Smooth muscle cell (in vitro differentiated cells): ENCODE measurements around the gene NARS2. TPM values are rescaled to one million over a fixed set of nuclear protein-coding genes. Genes with fewer than 3 reads are reported as not detected.
"Not testable (repeated sequence)": the region's sequence is repeated elsewhere in the genome, so short reads cannot be mapped to it uniquely, and the experiment has no call there.

Experiments
- DNase-seq: peaks from one replicate; lab custom pipeline; 2025; ENCODE audit not compliant: unreplicated experiment; lab: John Stamatoyannopoulos, UW
- H2AFZ ChIP-seq: fragments of 200-600 bp; sonication (generic); 2 replicates; pipeline ENCODE4 v1.6.0; 2016; ENCODE audit warnings: antibody characterized with exemption, low read depth, mild to moderate bottlenecking
- H3F3A ChIP-seq: fragments of 200-600 bp; sonication (generic); 2 replicates; pipeline ENCODE4 v1.6.0; 2017; ENCODE audit warnings: antibody characterized with exemption, low read depth
- H3K27ac ChIP-seq: fragments of 200-600 bp; sonication (generic); 2 replicates; pipeline ENCODE4 v1.5.1; 2016; ENCODE audit warnings: low read depth, mild to moderate bottlenecking
- H3K27me3 ChIP-seq: fragments of 200-600 bp; sonication (generic); 2 replicates; pipeline ENCODE4 v1.6.1; 2016; ENCODE audit warnings: low read depth, mild to moderate bottlenecking
- H3K36me3 ChIP-seq: fragments of 200-600 bp; sonication (generic); 2 replicates; pipeline ENCODE4 v1.5.1; 2016; ENCODE audit warnings: low read depth
- H3K4me1 ChIP-seq: fragments of 200-600 bp; sonication (generic); 2 replicates; pipeline ENCODE4 v1.5.1; 2016; ENCODE audit warnings: low read depth
- H3K4me2 ChIP-seq: fragments of 200-600 bp; sonication (generic); 2 replicates; pipeline ENCODE4 v1.6.0; 2016; ENCODE audit warnings: mild to moderate bottlenecking
- H3K4me3 ChIP-seq: fragments of 200-600 bp; sonication (generic); 2 replicates; pipeline ENCODE4 v1.5.1; 2016; ENCODE audit warnings: mild to moderate bottlenecking
- H3K79me2 ChIP-seq: fragments of 200-600 bp; sonication (generic); 2 replicates; pipeline ENCODE4 v1.6.0; 2016; ENCODE audit warnings: low read depth, mild to moderate bottlenecking
- H3K9ac ChIP-seq: fragments of 200-600 bp; sonication (generic); 2 replicates; pipeline ENCODE4 v1.6.0; 2016; ENCODE audit warnings: low read depth
- H3K9me3 ChIP-seq: fragments of 200-600 bp; sonication (generic); replicated peaks from 2 replicates; pipeline ENCODE4 v1.5.1; 2016; ENCODE audit warnings: low read depth
- H4K20me1 ChIP-seq: fragments of 200-600 bp; sonication (generic); 2 replicates; pipeline ENCODE4 v1.6.0; 2016; ENCODE audit warnings: low read depth
- WGBS: methylation state at CpG from one replicate; pipeline ENCODE4 v1.1.7; 2016; ENCODE audit warnings: low lambda C conversion rate; 5-methylcytosine and 5-hydroxymethylcytosine counted together
- polyA plus RNA-seq: library from polyadenylated mRNA; unstranded; fragments of >200 nt; fragmentation: Nextera tagmentation; extraction: Ambion mirVana; gene quantifications from 2 replicates; pipeline ENCODE4 v1.2.1, GENCODE V29; 2016
- total RNA-seq: library from RNA; depleted of rRNA; stranded (reverse); fragments of >200 nt; gene quantifications from 2 replicates; pipeline ENCODE4 v1.2.3, GENCODE V29; 2014
- TF ChIP-seq, protein P1 (sequence below): fragments of 200-600 bp; sonication (generic); IDR thresholded peaks from 2 replicates; pipeline ENCODE4 v1.5.1; 2017; ENCODE audit warnings: borderline replicate concordance, mild to moderate bottlenecking, antibody characterized with exemption; ENCODE audit not compliant: insufficient read depth, poor library complexity, severe bottlenecking

The NARS2 gene
- total and polyA plus RNA-seq, 2 experiments from 2014 or later: 12.2 to 17.4 TPM

DNA sequence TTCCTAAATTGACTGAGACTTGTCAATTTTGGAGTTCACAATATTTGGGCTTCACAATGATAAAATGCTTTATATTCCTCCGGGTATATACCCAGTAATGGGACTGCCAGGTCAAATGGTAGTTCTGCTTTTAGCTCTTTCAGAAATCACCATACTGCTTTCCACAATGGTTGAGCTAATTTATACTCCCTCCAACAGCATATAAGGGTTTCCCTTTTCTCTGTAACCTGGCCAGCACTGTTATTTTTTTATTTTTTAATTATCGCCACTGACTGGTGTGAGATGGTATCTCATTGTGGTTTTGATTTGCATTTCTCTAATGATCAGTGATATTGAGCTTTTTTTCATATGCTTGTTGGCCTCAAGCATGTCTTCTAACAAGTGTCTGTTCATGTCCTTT is 21.8 kb downstream of the NARS2 start:
- Histone ChIP-seq H3K4me3 (no peak overlapping the region), H3K36me3 (peaks cover 5% of the 10 kb centered on the region), H3K9me3 (no peaks in the 10 kb centered on the region), H3K27ac (no peak overlapping the region), H2AFZ (no peak overlapping the region), H3K4me1 (peaks cover 26% of the 10 kb centered on the region), H3K79me2 (no peaks in the 10 kb centered on the region), H3F3A (no peaks in the 10 kb centered on the region), H3K27me3 (no peaks in the 10 kb centered on the region), H3K4me2 (no peak overlapping the region), H3K9ac (no peak overlapping the region), H4K20me1 (no peaks in the 10 kb centered on the region)
- TF ChIP-seq, protein P1, sequence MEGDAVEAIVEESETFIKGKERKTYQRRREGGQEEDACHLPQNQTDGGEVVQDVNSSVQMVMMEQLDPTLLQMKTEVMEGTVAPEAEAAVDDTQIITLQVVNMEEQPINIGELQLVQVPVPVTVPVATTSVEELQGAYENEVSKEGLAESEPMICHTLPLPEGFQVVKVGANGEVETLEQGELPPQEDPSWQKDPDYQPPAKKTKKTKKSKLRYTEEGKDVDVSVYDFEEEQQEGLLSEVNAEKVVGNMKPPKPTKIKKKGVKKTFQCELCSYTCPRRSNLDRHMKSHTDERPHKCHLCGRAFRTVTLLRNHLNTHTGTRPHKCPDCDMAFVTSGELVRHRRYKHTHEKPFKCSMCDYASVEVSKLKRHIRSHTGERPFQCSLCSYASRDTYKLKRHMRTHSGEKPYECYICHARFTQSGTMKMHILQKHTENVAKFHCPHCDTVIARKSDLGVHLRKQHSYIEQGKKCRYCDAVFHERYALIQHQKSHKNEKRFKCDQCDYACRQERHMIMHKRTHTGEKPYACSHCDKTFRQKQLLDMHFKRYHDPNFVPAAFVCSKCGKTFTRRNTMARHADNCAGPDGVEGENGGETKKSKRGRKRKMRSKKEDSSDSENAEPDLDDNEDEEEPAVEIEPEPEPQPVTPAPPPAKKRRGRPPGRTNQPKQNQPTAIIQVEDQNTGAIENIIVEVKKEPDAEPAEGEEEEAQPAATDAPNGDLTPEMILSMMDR: no peak
- whole genome bisulfite sequencing: 98% methylated on average over 2 of the region's 2 CpGs
- no peak for DNase-seq

DNA sequence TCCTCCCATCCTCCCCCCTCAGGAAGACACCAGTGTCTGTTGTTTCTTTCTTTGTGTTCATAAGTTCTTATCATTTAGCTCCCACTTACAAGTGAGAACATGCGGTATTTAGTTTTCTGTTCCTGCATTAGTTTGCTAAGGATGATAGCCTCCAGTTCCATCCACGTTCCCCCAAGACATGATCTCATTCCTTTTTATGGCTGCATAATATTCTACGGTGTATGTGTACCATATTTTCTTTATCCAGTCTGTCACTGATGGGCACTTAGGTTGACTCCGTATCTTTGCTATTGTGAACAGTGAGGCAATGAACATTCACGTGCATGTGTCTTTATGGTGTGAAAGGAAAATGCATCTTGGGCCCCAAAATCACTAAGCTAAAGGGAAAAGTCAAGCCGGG is 22.5 kb downstream of the NARS2 start:
- not testable (repeated sequence) for H3K9ac ChIP-seq, H3K4me3 ChIP-seq, H3K4me2 ChIP-seq, H3K9me3 ChIP-seq, H3K27me3 ChIP-seq, H4K20me1 ChIP-seq, H3F3A ChIP-seq, H3K27ac ChIP-seq, H3K36me3 ChIP-seq, H3K79me2 ChIP-seq, DNase-seq, H2AFZ ChIP-seq
- peaks cover 19% of the 10 kb centered on the region for H3K4me1 ChIP-seq
- WGBS: 97% methylated on average over 6 of the region's 6 CpGs

DNA sequence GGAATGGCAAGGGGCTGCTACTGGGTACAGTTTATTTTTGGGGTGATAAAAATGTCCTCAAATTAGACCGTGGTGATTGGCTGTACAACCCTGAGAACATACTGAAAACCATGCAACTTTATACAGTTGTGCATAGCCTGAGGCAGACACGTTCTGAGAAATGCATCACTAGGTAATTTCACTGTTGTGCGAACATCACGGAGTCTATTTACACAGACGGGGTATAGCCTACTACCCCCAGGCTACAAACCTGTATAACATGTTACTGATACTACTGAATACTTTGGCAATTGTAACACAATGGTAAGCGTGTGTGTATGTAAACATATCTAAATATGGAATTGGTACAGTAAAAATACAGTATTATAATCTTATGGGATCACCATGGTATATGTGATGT is 23.6 kb downstream of the NARS2 start:
- WGBS: 79% methylated on average over 6 of the region's 6 CpGs
- Histone ChIP-seq H3K4me2 (no peak overlapping the region), H3K9ac (no peak overlapping the region), H3K9me3 (no peaks in the 10 kb centered on the region), H3K4me1 (peaks cover 17% of the 10 kb centered on the region), H3K4me3 (no peak overlapping the region), H2AFZ (no peak overlapping the region), H4K20me1 (no peaks in the 10 kb centered on the region), H3F3A (no peaks in the 10 kb centered on the region), H3K79me2 (no peaks in the 10 kb centered on the region), H3K36me3 (peaks cover 5% of the 10 kb centered on the region), H3K27me3 (no peaks in the 10 kb centered on the region), H3K27ac (no peak overlapping the region)
- TF ChIP-seq, protein P1: no peak
- DNase-seq: no peak

DNA sequence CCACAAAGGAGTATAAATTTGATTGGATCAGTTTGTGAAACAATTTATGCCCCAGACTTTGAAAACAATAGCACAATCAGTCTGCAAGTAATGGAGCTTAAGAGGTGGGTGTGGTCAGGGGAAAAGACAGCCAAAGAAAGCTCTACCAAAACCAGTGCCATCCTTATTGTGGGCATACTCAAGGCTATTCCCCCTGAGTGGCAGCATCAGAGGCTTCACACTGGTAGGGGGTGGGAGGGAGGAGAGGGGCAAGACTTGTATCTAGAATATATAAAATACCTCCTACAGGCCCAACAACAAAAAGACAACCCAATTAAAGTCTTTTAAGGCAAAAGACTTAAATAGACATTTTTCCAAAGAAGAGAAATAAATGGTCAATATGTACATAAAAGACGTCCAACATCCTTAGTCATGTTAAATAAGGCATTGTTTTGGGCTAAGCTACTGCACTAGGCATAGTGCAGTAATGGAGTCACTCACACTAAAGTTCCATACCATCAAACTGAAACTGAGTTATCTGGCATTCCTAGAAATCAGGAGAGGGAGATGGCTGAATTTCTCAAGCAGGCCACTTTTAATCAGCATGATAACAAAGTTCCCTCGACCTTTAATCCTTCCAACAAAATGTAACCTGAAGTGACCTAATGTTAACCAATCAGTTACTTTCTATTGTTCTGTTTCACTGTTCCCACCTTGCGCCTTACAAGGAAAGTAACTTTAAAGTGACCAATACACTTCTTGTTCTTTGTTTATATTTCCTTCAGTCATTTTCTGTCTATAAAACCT is 24.8 kb downstream of the NARS2 start:
- 63% methylated on average over 3 of the region's 3 CpGs for WGBS
- no peaks in the 10 kb centered on the region for H3K36me3 ChIP-seq
- H4K20me1 ChIP-seq: no peaks in the 10 kb centered on the region
- no peak for DNase-seq
- H3K9ac ChIP-seq: no peak overlapping the region
- no peak overlapping the region for H3K27ac ChIP-seq
- no peaks in the 10 kb centered on the region for H3F3A ChIP-seq
- H3K4me2 ChIP-seq: no peak overlapping the region
- H3K4me1 ChIP-seq: peaks cover 17% of the 10 kb centered on the region
- no peak overlapping the region for H3K4me3 ChIP-seq
- H3K9me3 ChIP-seq: no peaks in the 10 kb centered on the region
- H3K27me3 ChIP-seq: no peaks in the 10 kb centered on the region
- H3K79me2 ChIP-seq: no peaks in the 10 kb centered on the region
- H2AFZ ChIP-seq: no peak overlapping the region
- TF ChIP-seq, protein P1: no peak
